ENCODE data around the gene TIMM8A. TPM values are rescaled to one million over a fixed set of nuclear protein-coding genes. Genes with fewer than 3 reads are reported as not detected.

TIMM8A gene
- polyA plus RNA-seq, 1 of the 3 experiments (the other 2 are of a cell fraction), result 14.2 TPM

GRCh38 chrX:101394372-101394771 is 45.8 kb upstream of the TIMM8A start:
- Histone ChIP-seq H3K27me3 (ENCODE audit: insufficient read depth) (no peaks in the 10 kb centered on the region), H3F3A (replicated peaks; ENCODE audit: insufficient read depth) (peaks cover 39% of the 10 kb centered on the region), H3K4me2 (no peak overlapping the region), H3K27ac (ENCODE audit: low read depth in 2 of 2, low read length in 1 of 2) (no peak overlapping the region), H2AFZ (ENCODE audit: low read depth) (no peak overlapping the region), H3K4me3 (ENCODE audit: low read depth in 2 of 2, low read length in 1 of 2) (no peak overlapping the region), H3K79me2 (ENCODE audit: insufficient read depth) (peaks cover 22% of the 10 kb centered on the region; the same call in 1 of the 2 replicates), H3K4me1 (ENCODE audit: control insufficient read depth in 1 of 2, insufficient read depth in 2 of 2, low read depth in 1 of 2, low read length in 1 of 2) (peaks cover 8 to 10% of the 10 kb centered on the region in 2 experiments; a peak in 3 of 4 replicates), H3K36me3 (replicated peaks in 1 of 2; ENCODE audit: control insufficient read depth in 1 of 2, insufficient read depth in 2 of 2, low read length in 1 of 2) (peaks cover 35 to 37% of the 10 kb centered on the region in 2 experiments), H3K9ac (no peak overlapping the region), H3K9me3 (no peaks in the 10 kb centered on the region), H4K20me1 (ENCODE audit: insufficient read depth) (peaks cover 5% of the 10 kb centered on the region), H3K9me2 (no peaks in the 10 kb centered on the region)
- no peak for DNase-seq
- no peak for TF ChIP-seq RCOR1 (IDR thresholded peaks at IDR 0.05; ENCODE audit: low read length)
- ChIA-PET POLR2A (interaction anchor here (1.2 kb wide), 1 partner anchor 10 kb away, joined by 3 read pairs; no protein-coding TSS in a partner anchor), CTCF (no interaction called here)

GRCh38 chrX:101393530-101394305 is 45.2 kb upstream of the TIMM8A start:
- TF ChIP-seq POLR2AphosphoS5 (IDR thresholded peaks at IDR 0.05; ENCODE audit: low read depth, low read length), result peak; percentile 2; the same call in 1 of the 2 replicates
- no peak for TF ChIP-seq MEF2A (IDR thresholded peaks at IDR 0.05; ENCODE audit: borderline replicate concordance, low read depth)
- Histone ChIP-seq H3K9me2 (no peaks in the 10 kb centered on the region), H3K9me3 (no peaks in the 10 kb centered on the region), H2AFZ (ENCODE audit: low read depth) (no peak overlapping the region), H3K9ac (no peak overlapping the region), H3K36me3 (replicated peaks in 1 of 2; ENCODE audit: control insufficient read depth in 1 of 2, insufficient read depth in 2 of 2, low read length in 1 of 2) (peaks cover 35 to 37% of the 10 kb centered on the region in 2 experiments), H3K4me2 (peak overlapping the region; percentile 77; the same call in 1 of the 2 replicates), H3K27ac (ENCODE audit: low read depth in 2 of 2, low read length in 1 of 2) (peak overlapping the region in 1 of 2 experiments; percentile 23; a peak in 1 of 4 replicates), H3K27me3 (ENCODE audit: insufficient read depth) (no peaks in the 10 kb centered on the region), H3K4me3 (ENCODE audit: low read depth in 2 of 2, low read length in 1 of 2) (no peak overlapping the region; a peak in 1 of 4 replicates), H4K20me1 (ENCODE audit: insufficient read depth) (peaks cover 5% of the 10 kb centered on the region), H3K79me2 (ENCODE audit: insufficient read depth) (peaks cover 22% of the 10 kb centered on the region; the same call in 1 of the 2 replicates), H3F3A (replicated peaks; ENCODE audit: insufficient read depth) (peaks cover 39% of the 10 kb centered on the region), H3K4me1 (ENCODE audit: control insufficient read depth in 1 of 2, insufficient read depth in 2 of 2, low read depth in 1 of 2, low read length in 1 of 2) (peaks cover 8 to 10% of the 10 kb centered on the region in 2 experiments; a peak in 3 of 4 replicates)
- 92% methylated on average over 11 of the region's 11 CpGs for WGBS (ENCODE audit: low lambda C conversion rate)
- ChIA-PET CTCF (no interaction called here), POLR2A (no interaction called here)
- DNase-seq, result no peak

GRCh38 chrX:101391831-101392230 is 43.3 kb upstream of the TIMM8A start:
- WGBS (ENCODE audit: low lambda C conversion rate), result 37% methylated on average over 6 of the region's 6 CpGs
- Histone ChIP-seq H3K36me3 (replicated peaks in 1 of 2; ENCODE audit: control insufficient read depth in 1 of 2, insufficient read depth in 2 of 2, low read length in 1 of 2) (peaks cover 35 to 37% of the 10 kb centered on the region in 2 experiments), H3K79me2 (ENCODE audit: insufficient read depth) (peaks cover 22% of the 10 kb centered on the region; the same call in 1 of the 2 replicates), H3K4me1 (ENCODE audit: control insufficient read depth in 1 of 2, insufficient read depth in 2 of 2, low read depth in 1 of 2, low read length in 1 of 2) (peaks cover 8 to 10% of the 10 kb centered on the region in 2 experiments; a peak in 3 of 4 replicates), H4K20me1 (ENCODE audit: insufficient read depth) (peaks cover 5% of the 10 kb centered on the region), H3K9me3 (no peaks in the 10 kb centered on the region), H3K9me2 (no peaks in the 10 kb centered on the region), H3K4me2 (peak overlapping the region; percentile 77), H3K27me3 (ENCODE audit: insufficient read depth) (peaks cover 2% of the 10 kb centered on the region; the same call in 1 of the 2 replicates), H3K4me3 (ENCODE audit: low read depth in 2 of 2, low read length in 1 of 2) (peak overlapping the region; percentile 70 to 78), H3K9ac (peak overlapping the region; percentile 87), H3F3A (replicated peaks; ENCODE audit: insufficient read depth) (peaks cover 32% of the 10 kb centered on the region), H2AFZ (ENCODE audit: low read depth) (no peak overlapping the region), H3K27ac (ENCODE audit: low read depth in 2 of 2, low read length in 1 of 2) (peak overlapping the region; percentile 65 to 85; a peak in 3 of 4 replicates)
- ChIA-PET CTCF (no interaction called here), POLR2A (interaction anchor here (1.5 to 2.1 kb wide), 4 partner anchors 14 to 27 kb away, joined by 10 to 15 read pairs (median 10); partner anchors contain the start of genes GLA and HNRNPH2)
- DNase-seq, result no peak
- TF ChIP-seq GATA2 (CRISPR knock-in tag; IDR thresholded peaks at IDR 0.05) (no peak), FOSL2 (IDR thresholded peaks at IDR 0.05; ENCODE audit: borderline replicate concordance, low read depth) (no peak), MEF2A (IDR thresholded peaks at IDR 0.05; ENCODE audit: borderline replicate concordance, low read depth) (no peak), POLR2AphosphoS5 (IDR thresholded peaks at IDR 0.05; ENCODE audit: low read depth, low read length) (no peak), FOXJ3 (CRISPR knock-in tag; IDR thresholded peaks at IDR 0.05) (no peak), CTCF (IDR thresholded peaks at IDR 0.05) (no peak), MXI1 (IDR thresholded peaks at IDR 0.05; ENCODE audit: low read depth, low read length) (no peak), PBX3 (IDR thresholded peaks at IDR 0.05) (no peak), RCOR1 (IDR thresholded peaks at IDR 0.05; ENCODE audit: low read length) (no peak), EZH2phosphoT487 (IDR thresholded peaks at IDR 0.05; ENCODE audit: borderline replicate concordance, low read depth) (no peak), EP300 (IDR thresholded peaks at IDR 0.05; ENCODE audit: borderline replicate concordance in 1 of 2, low read depth in 1 of 2, low read length in 1 of 2) (no peak), REST (IDR thresholded peaks at IDR 0.05; ENCODE audit: low read depth, low read length) (no peak)

All from SK-N-SH (cell line).